HUES6 (cell line): ENCODE data around the gene ATP8B1.

Experiments
- H3K27ac ChIP-seq: 2 replicates; pipeline ENCODE4 v1.7.0; 2013; ENCODE audit warnings: low read depth, mild to moderate bottlenecking, low read length, inconsistent platforms
- H3K27me3 ChIP-seq: 2 replicates; pipeline ENCODE4 v1.6.1; 2013; ENCODE audit warnings: low read length; ENCODE audit not compliant: control insufficient read depth, insufficient read depth
- H3K36me3 ChIP-seq: 2 replicates; pipeline ENCODE4 v1.6.1; 2013; ENCODE audit warnings: low read length; ENCODE audit not compliant: control insufficient read depth, insufficient read depth
- H3K4me1 ChIP-seq: 2 replicates; pipeline ENCODE4 v1.6.1; 2013; ENCODE audit warnings: low read length; ENCODE audit not compliant: control insufficient read depth, insufficient read depth
- H3K4me3 ChIP-seq: 2 replicates; pipeline ENCODE4 v1.5.1; 2013; ENCODE audit warnings: low read depth, low read length
- H3K9ac ChIP-seq: one replicate; pipeline ENCODE4 v1.6.1; 2013; ENCODE audit warnings: mild to moderate bottlenecking, low read length
- H3K9me3 ChIP-seq: 2 replicates; pipeline ENCODE4 v1.6.1; 2013; ENCODE audit warnings: low read depth, low read length; ENCODE audit not compliant: control insufficient read depth, insufficient read depth

Gene ATP8B1

DNA sequence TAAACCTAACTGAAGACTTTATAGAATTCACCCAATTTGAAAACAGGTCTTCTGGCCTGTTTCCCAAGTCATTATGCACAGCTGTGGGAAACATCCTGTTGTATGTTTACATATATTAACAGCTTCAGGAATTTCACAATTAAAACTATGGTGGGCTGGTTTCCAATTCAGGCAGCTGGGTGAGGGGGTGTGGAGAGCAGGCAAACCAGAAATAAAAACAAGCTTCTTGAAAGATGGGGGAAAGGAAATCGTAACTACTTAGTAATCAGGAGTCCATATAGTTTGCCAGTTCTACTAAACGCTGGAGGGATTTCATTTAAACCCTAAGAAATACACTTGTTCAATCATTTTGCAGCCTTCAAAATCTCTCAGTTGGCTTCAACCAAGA, 22.8 kb downstream of the ATP8B1 start:
- H3K9me3 ChIP-seq: no peaks in the 10 kb centered on the region
- H3K4me1 ChIP-seq: peaks cover 18% of the 10 kb centered on the region
- H3K36me3 ChIP-seq: no peaks in the 10 kb centered on the region
- H3K4me3 ChIP-seq: no peak overlapping the region
- H3K27ac ChIP-seq: peak overlapping the region; percentile 53; the same call in 1 of the 2 replicates
- peak overlapping the region; percentile 56 for H3K9ac ChIP-seq
- no peaks in the 10 kb centered on the region for H3K27me3 ChIP-seq

DNA sequence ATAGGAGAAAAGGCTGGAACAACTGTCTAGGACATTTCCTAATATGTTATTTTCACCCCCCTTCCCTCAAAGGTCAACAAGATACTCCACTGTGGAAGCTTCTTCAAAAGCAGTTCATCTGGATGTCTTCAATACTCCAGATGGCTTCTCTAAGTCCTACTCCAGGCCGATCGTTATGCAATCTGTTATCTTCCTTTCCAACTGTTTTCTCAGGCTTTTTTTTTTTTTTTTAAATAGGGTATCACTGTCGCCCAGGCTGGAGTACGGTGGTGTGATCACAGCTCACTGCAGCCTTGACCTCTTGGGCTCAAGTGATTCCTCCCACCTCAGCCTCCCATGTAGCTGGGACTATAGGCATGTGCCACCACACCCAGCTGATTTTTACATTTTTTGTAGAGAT, 26.3 kb downstream of the ATP8B1 start:
- Histone ChIP-seq H3K4me1 (peaks cover 21% of the 10 kb centered on the region), H3K9ac (no peak overlapping the region), H3K36me3 (no peaks in the 10 kb centered on the region), H3K9me3 (no peaks in the 10 kb centered on the region), H3K4me3 (no peak overlapping the region), H3K27ac (no peak overlapping the region), H3K27me3 (no peaks in the 10 kb centered on the region)

DNA sequence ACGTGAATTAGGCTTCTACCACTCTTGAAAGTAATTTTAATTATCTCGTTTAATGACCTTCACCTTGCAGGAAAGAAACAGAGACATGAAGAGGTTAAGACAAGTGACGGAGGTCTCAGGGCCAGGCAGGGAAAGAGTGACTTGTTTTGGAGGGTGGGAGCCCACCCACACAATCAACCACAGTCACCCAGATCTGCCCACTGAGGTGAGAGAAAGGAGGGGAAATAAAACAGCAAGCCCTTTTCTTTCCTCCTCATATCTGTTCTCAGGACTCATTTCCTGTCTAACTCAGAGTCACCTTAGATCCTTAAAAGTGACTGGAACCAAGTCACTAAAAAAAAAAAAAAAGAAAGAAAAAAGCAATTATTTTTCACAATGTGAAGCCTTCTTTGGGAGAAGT, 26.8 kb downstream of the ATP8B1 start:
- no peaks in the 10 kb centered on the region for H3K9me3 ChIP-seq
- H3K36me3 ChIP-seq: no peaks in the 10 kb centered on the region
- H3K27ac ChIP-seq: no peak overlapping the region
- H3K4me3 ChIP-seq: no peak overlapping the region
- peaks cover 25% of the 10 kb centered on the region for H3K4me1 ChIP-seq
- H3K27me3 ChIP-seq: no peaks in the 10 kb centered on the region
- no peak overlapping the region for H3K9ac ChIP-seq

DNA sequence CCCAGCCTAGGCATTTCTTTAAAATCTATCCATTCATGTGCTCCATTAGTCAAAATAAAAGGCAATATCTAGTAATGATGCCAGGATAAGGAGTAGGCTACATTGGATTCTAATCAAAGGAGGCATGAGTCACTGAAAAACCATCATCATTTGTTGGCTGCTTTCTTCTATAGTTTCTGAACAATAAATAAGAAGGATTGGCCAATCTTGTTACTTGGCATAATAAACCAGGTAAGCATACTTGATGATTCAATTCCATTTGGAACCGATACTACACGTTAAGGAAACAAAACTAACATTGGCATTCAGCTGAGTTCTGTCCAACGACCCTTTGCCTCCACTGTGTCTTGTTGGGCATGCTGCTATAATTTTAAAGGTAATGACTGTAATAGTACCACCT, 27.2 kb downstream of the ATP8B1 start:
- Histone ChIP-seq H3K4me1 (peaks cover 27% of the 10 kb centered on the region), H3K36me3 (no peaks in the 10 kb centered on the region), H3K4me3 (no peak overlapping the region), H3K9ac (no peak overlapping the region), H3K27ac (no peak overlapping the region), H3K27me3 (no peaks in the 10 kb centered on the region), H3K9me3 (no peaks in the 10 kb centered on the region)

DNA sequence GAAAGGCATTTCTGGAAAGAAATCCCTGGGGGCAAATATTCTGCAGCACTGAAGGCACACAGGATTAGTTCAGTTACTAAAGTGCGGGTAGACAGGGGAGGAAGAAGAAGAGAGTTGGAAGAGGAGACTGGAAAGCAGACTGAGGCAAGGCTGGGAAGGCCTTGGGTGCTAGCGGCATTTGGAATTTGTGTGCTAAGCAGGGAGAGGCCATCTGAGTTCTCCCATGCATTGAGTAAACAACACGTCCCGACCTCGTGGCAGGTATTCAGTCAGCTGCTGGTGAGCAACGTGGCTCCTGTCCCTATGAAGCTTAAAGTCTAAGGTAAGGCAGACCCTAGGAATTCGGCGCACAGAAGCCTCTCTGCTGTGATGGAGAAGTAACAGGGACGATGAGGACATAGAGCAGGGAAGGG, 30.7 kb downstream of the ATP8B1 start:
- Histone ChIP-seq H3K9ac (no peak overlapping the region), H3K27me3 (no peaks in the 10 kb centered on the region), H3K27ac (no peak overlapping the region), H3K36me3 (no peaks in the 10 kb centered on the region), H3K4me3 (no peak overlapping the region), H3K4me1 (peaks cover 18% of the 10 kb centered on the region), H3K9me3 (no peaks in the 10 kb centered on the region)

DNA sequence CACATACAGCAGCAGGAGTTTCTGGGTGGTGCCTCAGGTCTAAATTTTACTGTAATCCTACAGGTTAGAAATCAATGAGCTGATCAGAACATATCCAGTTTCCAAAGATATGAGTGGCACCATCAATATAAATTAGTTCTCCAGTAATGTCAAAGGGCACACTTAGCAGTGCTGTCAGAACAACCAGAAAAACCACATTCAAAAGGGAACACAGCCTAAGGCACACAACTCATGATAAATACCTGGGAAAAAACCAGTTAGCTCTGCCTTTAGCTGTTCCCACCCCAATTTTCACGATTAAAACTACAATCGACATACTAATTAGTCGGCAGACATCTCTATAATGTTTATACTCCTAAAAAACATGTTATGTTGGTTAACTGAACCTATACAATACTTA, 31.5 kb downstream of the ATP8B1 start:
- no peaks in the 10 kb centered on the region for H3K9me3 ChIP-seq
- H3K36me3 ChIP-seq: no peaks in the 10 kb centered on the region
- H3K27ac ChIP-seq: no peak overlapping the region
- H3K9ac ChIP-seq: no peak overlapping the region
- no peak overlapping the region for H3K4me3 ChIP-seq
- peaks cover 18% of the 10 kb centered on the region for H3K4me1 ChIP-seq
- H3K27me3 ChIP-seq: no peaks in the 10 kb centered on the region

DNA sequence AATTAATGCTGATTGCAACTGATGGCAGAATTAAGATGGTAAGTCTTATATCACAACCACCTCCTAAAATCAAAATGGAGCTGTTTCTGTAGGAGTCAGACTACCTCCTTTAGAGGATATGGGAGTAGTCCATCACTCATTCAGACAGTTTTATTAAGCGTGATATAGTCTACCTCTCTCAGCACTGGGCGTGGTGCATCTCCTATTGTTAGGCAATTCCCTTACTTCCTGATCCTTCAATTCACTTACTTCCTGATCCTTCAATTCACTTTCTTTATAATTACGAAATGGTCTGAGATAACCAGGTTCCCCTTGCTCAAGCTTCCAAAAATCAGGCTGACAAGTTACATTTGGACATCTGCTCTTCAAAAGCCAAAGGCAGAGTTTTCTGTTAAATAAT, 31.9 kb downstream of the ATP8B1 start:
- no peak overlapping the region for H3K9ac ChIP-seq
- H3K4me3 ChIP-seq: no peak overlapping the region
- peaks cover 18% of the 10 kb centered on the region for H3K4me1 ChIP-seq
- no peaks in the 10 kb centered on the region for H3K36me3 ChIP-seq
- H3K27me3 ChIP-seq: no peaks in the 10 kb centered on the region
- H3K9me3 ChIP-seq: no peaks in the 10 kb centered on the region
- H3K27ac ChIP-seq: no peak overlapping the region

DNA sequence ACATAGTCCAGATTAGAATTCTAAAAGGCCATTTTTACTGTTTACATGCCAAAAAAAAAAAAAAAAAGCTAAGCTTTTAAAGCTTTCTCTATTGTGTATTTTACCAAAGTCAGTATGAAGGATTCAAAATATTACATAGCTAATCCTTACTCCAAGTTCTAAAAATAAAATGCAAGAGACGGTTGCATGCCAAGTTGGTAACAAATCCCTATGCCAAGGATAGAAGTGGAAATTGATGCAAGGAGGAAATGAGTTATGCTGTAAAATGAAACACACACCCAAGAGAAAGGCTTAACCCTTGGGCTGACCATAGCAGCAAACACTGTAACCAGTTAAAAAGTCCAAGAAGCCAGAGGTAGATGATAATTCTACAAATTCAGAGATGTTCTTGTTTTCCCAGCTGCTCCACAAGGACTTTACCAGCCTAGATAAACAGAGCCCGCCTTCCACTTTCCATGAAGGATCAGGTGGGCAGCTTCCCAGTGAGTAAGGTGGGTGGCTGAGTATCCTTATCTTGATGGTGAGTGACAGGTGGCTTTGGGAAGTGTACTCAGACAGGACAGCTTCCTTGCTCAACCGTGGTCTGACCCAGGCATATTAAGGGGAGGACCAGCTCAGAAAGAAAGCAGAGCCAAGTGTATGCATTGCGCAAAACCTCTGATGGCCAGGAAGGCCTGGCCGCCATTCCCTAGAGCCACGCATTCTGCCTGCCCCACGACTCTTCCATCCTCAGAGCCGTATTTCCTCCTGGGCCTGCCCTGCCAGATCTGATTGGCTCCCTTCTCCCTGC, 34.4 kb downstream of the ATP8B1 start:
- no peak overlapping the region for H3K9ac ChIP-seq
- H3K9me3 ChIP-seq: no peaks in the 10 kb centered on the region
- no peak overlapping the region for H3K4me3 ChIP-seq
- H3K36me3 ChIP-seq: no peaks in the 10 kb centered on the region
- peaks cover 18% of the 10 kb centered on the region for H3K4me1 ChIP-seq
- no peak overlapping the region for H3K27ac ChIP-seq
- H3K27me3 ChIP-seq: no peaks in the 10 kb centered on the region

DNA sequence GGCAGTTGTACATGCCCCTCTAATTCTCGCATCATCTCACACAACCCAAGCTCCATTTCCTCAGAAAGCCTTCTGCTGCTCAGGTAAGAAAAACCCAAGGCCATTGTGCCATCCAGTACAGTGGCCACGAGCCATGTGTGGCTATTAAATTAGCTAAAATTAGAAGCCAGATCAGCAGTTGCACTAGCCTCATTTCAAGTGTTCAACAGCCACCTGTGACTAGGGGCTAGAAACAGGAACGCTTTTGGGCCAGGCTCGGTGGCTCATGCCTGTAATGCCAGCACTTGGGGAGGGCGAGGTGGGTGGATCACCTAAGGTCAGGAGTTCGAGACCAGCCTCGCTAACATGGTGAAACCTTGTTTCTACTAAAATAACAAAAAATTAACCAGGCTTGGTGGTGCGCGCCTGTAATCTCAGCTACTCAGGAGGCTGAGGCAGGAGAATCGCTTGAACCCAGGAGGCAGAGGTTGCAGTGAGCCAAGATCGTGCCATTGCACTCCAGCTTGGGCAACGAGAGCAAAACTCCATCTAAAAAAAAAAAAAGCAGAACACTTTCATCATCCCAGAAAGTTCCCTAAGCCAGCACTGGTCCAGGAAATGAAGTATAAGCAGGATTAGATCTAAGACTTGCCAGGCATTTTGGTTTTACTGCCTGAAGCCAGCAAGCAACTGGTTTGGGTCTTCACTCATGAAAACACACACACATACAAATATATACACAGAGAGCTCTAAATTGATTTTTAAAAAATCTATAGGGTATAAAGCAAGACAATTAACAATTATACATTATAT, 35.7 kb downstream of the ATP8B1 start:
- H3K36me3 ChIP-seq: no peaks in the 10 kb centered on the region
- no peaks in the 10 kb centered on the region for H3K27me3 ChIP-seq
- no peaks in the 10 kb centered on the region for H3K9me3 ChIP-seq
- peaks cover 16% of the 10 kb centered on the region for H3K4me1 ChIP-seq
- no peak overlapping the region for H3K27ac ChIP-seq
- H3K4me3 ChIP-seq: no peak overlapping the region
- no peak overlapping the region for H3K9ac ChIP-seq

DNA sequence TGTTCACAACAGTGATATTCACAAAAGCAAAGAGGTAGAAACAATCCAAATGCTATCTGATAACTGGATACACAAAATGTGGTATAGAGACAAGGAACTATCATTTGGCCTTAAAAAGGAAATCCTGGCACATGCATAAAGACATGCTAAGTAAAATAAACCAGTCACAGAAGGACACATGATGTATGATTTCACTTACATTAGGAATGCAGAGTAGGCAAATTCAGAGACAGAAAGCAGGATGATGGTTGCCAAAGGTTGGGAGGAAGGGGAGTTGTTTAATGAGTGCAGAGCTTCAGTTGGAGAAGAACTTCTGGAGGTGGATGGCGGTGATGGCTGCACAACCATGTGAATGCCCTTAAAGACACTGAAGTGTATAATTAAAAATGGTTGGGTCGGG, 38.1 kb downstream of the ATP8B1 start:
- H3K27ac ChIP-seq: no peak overlapping the region

DNA sequence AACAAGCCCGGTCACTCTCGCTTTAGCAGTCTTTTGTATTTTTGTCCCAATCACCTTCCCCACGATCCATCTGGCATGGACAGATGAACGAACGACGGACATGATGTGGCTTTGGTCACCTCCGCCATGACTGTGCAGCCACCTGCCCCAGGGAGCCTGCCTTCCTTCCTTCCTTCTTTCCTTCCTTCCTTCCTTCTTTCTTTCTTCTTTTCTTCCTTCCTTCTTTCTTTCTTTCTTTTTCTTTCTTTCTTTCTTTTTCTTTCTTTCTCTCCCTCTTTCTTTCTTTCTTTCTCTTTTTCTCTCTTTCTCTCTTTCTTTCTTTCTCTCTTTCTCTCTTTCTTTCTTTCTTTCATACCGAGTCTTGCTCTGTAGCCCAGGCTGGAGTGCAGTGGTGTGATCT, 39.0 kb downstream of the ATP8B1 start:
- Histone ChIP-seq H3K27me3 (no peaks in the 10 kb centered on the region), H3K36me3 (no peaks in the 10 kb centered on the region), H3K9me3 (no peaks in the 10 kb centered on the region), H3K27ac (no peak overlapping the region), H3K4me3 (no peak overlapping the region), H3K9ac (no peak overlapping the region), H3K4me1 (no peaks in the 10 kb centered on the region)

More for the DNA sequence above, 38.1 kb downstream of the ATP8B1 start:
- no peaks in the 10 kb centered on the region for H3K4me1 ChIP-seq
- no peaks in the 10 kb centered on the region for H3K9me3 ChIP-seq
- H3K9ac ChIP-seq: no peak overlapping the region
- H3K4me3 ChIP-seq: no peak overlapping the region
- H3K36me3 ChIP-seq: no peaks in the 10 kb centered on the region
- H3K27me3 ChIP-seq: no peaks in the 10 kb centered on the region
